ENCODE data around the gene TUT1. TPM values are rescaled to one million over a fixed set of nuclear protein-coding genes. Genes with fewer than 3 reads are reported as not detected.
A peak's percentile ranks its signal among the peaks of the same experiment; 100 is the strongest.
"Not testable (repeated sequence)": the region's sequence is repeated elsewhere in the genome, so short reads cannot be mapped to it uniquely, and the experiment has no call there.

The TUT1 gene
- total RNA-seq, 1 experiment from 2014 or later: 13.8 TPM

GRCh38 chr11:62578541-62578940 lies 12.8 kb downstream of the TUT1 start:
- DNase-seq (ENCODE audit: low read depth): no peak

- DNase-seq (ENCODE audit: low read depth): no peak
These were observed 14.1 kb downstream of the TUT1 start for GRCh38 chr11:62577046-62577714.

- DNase-seq (ENCODE audit: low read depth): no peak
These were observed 15.5 kb downstream of the TUT1 start for GRCh38 chr11:62575837-62576236.

GRCh38 chr11:62575156-62575555 lies 16.2 kb downstream of the TUT1 start:
- DNase-seq (ENCODE audit: low read depth): peak; percentile 13

- peak; percentile 27 for DNase-seq (ENCODE audit: low read depth)
These were observed 16.8 kb downstream of the TUT1 start for GRCh38 chr11:62574363-62575071.

- peak; percentile 99 for DNase-seq (ENCODE audit: low read depth)
These were observed 17.5 kb downstream of the TUT1 start, which contains the start of gene EEF1G for GRCh38 chr11:62573592-62574362. TSS of gene EEF1G (minus strand) at chr11:62573891. CDS start at chr11:62573842, 49 bp downstream.

GRCh38 chr11:62573006-62573591 lies 18.2 kb downstream of the TUT1 start:
- DNase-seq (ENCODE audit: low read depth): no peak

- no peak for DNase-seq (ENCODE audit: low read depth)
These were observed 18.9 kb downstream of the TUT1 start for GRCh38 chr11:62572431-62572830.

- DNase-seq (ENCODE audit: low read depth): not testable (repeated sequence)
These were observed 19.8 kb downstream of the TUT1 start for GRCh38 chr11:62571493-62571892.

- not testable (repeated sequence) for DNase-seq (ENCODE audit: low read depth)
These were observed 20.4 kb downstream of the TUT1 start for GRCh38 chr11:62570903-62571302.

- no peak for DNase-seq (ENCODE audit: low read depth)
These were observed 21.7 kb downstream of the TUT1 start for GRCh38 chr11:62569611-62570010.

- DNase-seq (ENCODE audit: low read depth): no peak
These were observed 24.2 kb downstream of the TUT1 start for GRCh38 chr11:62567018-62567633.

- DNase-seq (ENCODE audit: low read depth): no peak
These were observed 25.1 kb downstream of the TUT1 start for GRCh38 chr11:62566247-62566646.

- DNase-seq (ENCODE audit: low read depth): no peak
These were observed 26.1 kb downstream of the TUT1 start for GRCh38 chr11:62565100-62565802.

GRCh38 chr11:62561677-62562230 lies 29.6 kb downstream of the TUT1 start:
- not testable (repeated sequence) for DNase-seq (ENCODE audit: low read depth)

- peak; percentile 94 for DNase-seq (ENCODE audit: low read depth)
These were observed 30.7 kb downstream of the TUT1 start for GRCh38 chr11:62560566-62561103.

- DNase-seq (ENCODE audit: low read depth): not testable (repeated sequence)
These were observed 31.7 kb downstream of the TUT1 start for GRCh38 chr11:62559626-62560025.

- no peak for DNase-seq (ENCODE audit: low read depth)
These were observed 32.1 kb downstream of the TUT1 start for GRCh38 chr11:62559204-62559603.

- DNase-seq (ENCODE audit: low read depth): no peak
These were observed 32.7 kb downstream of the TUT1 start for GRCh38 chr11:62558669-62559068.

GRCh38 chr11:62556875-62557631 lies 34.3 kb downstream of the TUT1 start:
- no peak for DNase-seq (ENCODE audit: low read depth)
